ENCODE measurements around the gene SLC22A2. TPM values are rescaled to one million over a fixed set of nuclear protein-coding genes. Genes with fewer than 3 reads are reported as not detected.

The SLC22A2 gene
- total and polyA plus RNA-seq, 9 of the 15 experiments (the other 6 are each of a cell fraction or from before 2014, with no cell fraction given), result not detected

DNA sequence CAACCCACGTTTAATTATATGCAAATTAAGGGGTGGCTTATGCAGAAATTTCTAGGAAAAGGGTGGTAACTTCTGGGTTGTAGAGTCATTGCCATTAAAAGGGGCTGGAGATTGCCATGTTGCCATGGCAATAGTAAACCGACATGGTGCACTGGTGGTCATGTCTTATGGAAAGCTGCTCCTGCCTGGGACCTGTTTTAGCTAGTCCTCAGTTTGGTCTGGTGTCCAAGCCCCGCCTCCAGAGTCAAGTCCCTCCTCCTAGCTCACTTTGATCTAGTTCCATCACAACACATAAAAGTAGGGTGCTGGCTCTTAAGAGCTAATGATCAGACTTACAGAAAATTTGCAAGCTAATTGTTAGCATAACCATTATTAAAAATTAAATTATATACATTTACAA lies 5.3 kb downstream of the SLC22A2 start:
- H2AFZ ChIP-seq (ENCODE audit: low read depth, low read length), result no peak overlapping the region
- peaks cover 0 to 2% of the 10 kb centered on the region in 2 experiments; a peak in 1 of 5 replicates for H3K4me1 ChIP-seq (replicated peaks in 1 of 2; ENCODE audit: control insufficient read depth in 2 of 2, insufficient read depth in 2 of 2, low read length in 2 of 2)
- no peaks in the 10 kb centered on the region for H3K36me3 ChIP-seq (ENCODE audit: control insufficient read depth, insufficient read depth, low read length)
- H4K20me1 ChIP-seq (replicated peaks; ENCODE audit: control insufficient read depth, insufficient read depth, low read length), result no peaks in the 10 kb centered on the region
- DNase-seq (ENCODE audit: extremely low read depth in 1 of 4, low spot score in 3 of 4) (no peak), ATAC-seq (no peak), FAIRE-seq (no peak)
- no peak overlapping the region for H3K9ac ChIP-seq (ENCODE audit: insufficient read depth in 1 of 2, low read depth in 2 of 2, low read length in 2 of 2)
- intact Hi-C loops (cut with micrococcal nuclease), result no loop called here
- CTCF ChIA-PET (ENCODE audit: low intra/inter-chr PET ratio), result no interaction called here
- H3K79me2 ChIP-seq (ENCODE audit: control insufficient read depth, insufficient read depth, low read length), result no peaks in the 10 kb centered on the region
- no peak overlapping the region for H3K4me2 ChIP-seq (ENCODE audit: insufficient read depth, low read length)
- POLR2A ChIA-PET, result interaction anchor here (0.6 kb wide), 1 partner anchor 320 kb away, joined by 3 read pairs; no protein-coding TSS in a partner anchor
- H3K4me3 ChIP-seq, result no peak overlapping the region
- 0% methylated on average over 3 of the region's 3 CpGs for WGBS (ENCODE audit: insufficient coverage, low coverage, missing lambda C conversion rate)
- H3K27ac ChIP-seq (ENCODE audit: extremely low read depth, low read depth, low read length), result no peak overlapping the region
- H3K9me1 ChIP-seq (ENCODE audit: control insufficient read depth, insufficient read depth, low read length), result no peaks in the 10 kb centered on the region
- peaks cover 4 to 11% of the 10 kb centered on the region in 2 experiments; a peak in 3 of 5 replicates for H3K27me3 ChIP-seq (ENCODE audit: control insufficient read depth in 2 of 2, insufficient read depth in 2 of 2, low read length in 2 of 2)
- no TSS peak for BruUV-seq (replicated peaks)
- TF ChIP-seq TCF7 (IDR thresholded peaks at IDR 0.05; ENCODE audit: borderline replicate concordance), result no peak
- TF ChIP-seq RFX1 (IDR thresholded peaks at IDR 0.05), result peak; percentile 72
- in situ Hi-C loops (cut with MboI), result no loop called here
- H3K9me3 ChIP-seq (replicated peaks; ENCODE audit: control insufficient read depth, insufficient read depth, low read depth, low read length), result no peaks in the 10 kb centered on the region

DNA sequence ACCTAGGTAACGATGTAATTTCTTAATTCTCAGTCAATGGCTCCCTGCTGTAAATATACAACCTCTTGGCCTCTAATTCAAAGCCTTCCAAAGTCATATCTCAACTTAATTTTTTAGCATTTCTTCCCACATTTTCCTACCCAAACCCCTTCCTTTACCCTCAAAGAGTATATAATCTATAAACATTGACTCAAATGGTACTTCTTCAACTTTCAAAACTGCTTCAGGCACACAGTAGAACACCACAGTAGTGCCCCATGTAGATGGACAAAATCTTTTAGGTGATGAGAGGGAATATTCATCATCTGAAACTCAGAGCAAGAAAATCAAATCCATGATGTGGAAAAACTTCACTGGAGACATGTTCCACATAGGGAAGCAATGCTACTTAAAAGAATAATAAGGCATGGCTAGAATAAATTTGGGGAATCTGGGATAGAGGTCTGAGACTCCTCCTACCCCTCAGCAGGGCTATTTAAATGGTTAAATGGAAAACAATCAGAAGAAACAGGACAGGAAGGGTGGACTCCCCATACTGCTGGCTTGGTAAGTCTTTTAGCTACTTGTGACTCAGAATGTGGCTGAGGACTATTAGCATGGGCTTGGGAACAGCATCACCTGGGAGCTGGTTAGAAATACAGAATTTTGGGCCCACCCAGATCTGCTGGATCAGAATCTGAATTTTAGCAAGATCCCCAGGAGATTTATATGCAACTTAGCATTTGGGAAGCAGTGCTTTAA lies 6.4 kb downstream of the SLC22A2 start:
- Histone ChIP-seq H4K20me1 (replicated peaks; ENCODE audit: control insufficient read depth, insufficient read depth, low read length) (no peaks in the 10 kb centered on the region), H3K79me2 (ENCODE audit: control insufficient read depth, insufficient read depth, low read length) (no peaks in the 10 kb centered on the region), H3K9me1 (ENCODE audit: control insufficient read depth, insufficient read depth, low read length) (no peaks in the 10 kb centered on the region), H3K36me3 (ENCODE audit: control insufficient read depth, insufficient read depth, low read length) (no peaks in the 10 kb centered on the region), H3K4me1 (replicated peaks in 1 of 2; ENCODE audit: control insufficient read depth in 2 of 2, insufficient read depth in 2 of 2, low read length in 2 of 2) (no peaks in the 10 kb centered on the region), H3K27ac (ENCODE audit: extremely low read depth, low read depth, low read length) (no peak overlapping the region), H3K27me3 (ENCODE audit: control insufficient read depth in 2 of 2, insufficient read depth in 2 of 2, low read length in 2 of 2) (peaks cover 0 to 6% of the 10 kb centered on the region in 2 experiments; a peak in 2 of 5 replicates), H3K4me2 (ENCODE audit: insufficient read depth, low read length) (no peak overlapping the region), H2AFZ (ENCODE audit: low read depth, low read length) (no peak overlapping the region), H3K9ac (ENCODE audit: insufficient read depth in 1 of 2, low read depth in 2 of 2, low read length in 2 of 2) (no peak overlapping the region), H3K4me3 (no peak overlapping the region), H3K9me3 (replicated peaks; ENCODE audit: control insufficient read depth, insufficient read depth, low read depth, low read length) (no peaks in the 10 kb centered on the region)
- DNase-seq (ENCODE audit: extremely low read depth in 1 of 4, low spot score in 3 of 4) (no peak), ATAC-seq (no peak), FAIRE-seq (no peak)
- BruUV-seq (replicated peaks), result no TSS peak
- intact Hi-C loops (cut with micrococcal nuclease) (no loop called here), in situ Hi-C loops (cut with MboI) (no loop called here)
- CTCF ChIA-PET (ENCODE audit: low intra/inter-chr PET ratio), result no interaction called here
- POLR2A ChIA-PET, result no interaction called here
- 7% methylated on average over 1 of the region's 1 CpG for WGBS (ENCODE audit: insufficient coverage, low coverage, missing lambda C conversion rate)
- no peak for TF ChIP-seq SAP30 (IDR thresholded peaks at IDR 0.05; ENCODE audit: borderline replicate concordance, insufficient read depth, low read depth, low read length, poor library complexity, severe bottlenecking)
- no peak for TF ChIP-seq SREBF1 (IDR thresholded peaks at IDR 0.05; ENCODE audit: borderline replicate concordance, low read depth, low read length)
- TF ChIP-seq NBN (IDR thresholded peaks at IDR 0.05; ENCODE audit: low read depth), result no peak
- TF ChIP-seq, protein P1, sequence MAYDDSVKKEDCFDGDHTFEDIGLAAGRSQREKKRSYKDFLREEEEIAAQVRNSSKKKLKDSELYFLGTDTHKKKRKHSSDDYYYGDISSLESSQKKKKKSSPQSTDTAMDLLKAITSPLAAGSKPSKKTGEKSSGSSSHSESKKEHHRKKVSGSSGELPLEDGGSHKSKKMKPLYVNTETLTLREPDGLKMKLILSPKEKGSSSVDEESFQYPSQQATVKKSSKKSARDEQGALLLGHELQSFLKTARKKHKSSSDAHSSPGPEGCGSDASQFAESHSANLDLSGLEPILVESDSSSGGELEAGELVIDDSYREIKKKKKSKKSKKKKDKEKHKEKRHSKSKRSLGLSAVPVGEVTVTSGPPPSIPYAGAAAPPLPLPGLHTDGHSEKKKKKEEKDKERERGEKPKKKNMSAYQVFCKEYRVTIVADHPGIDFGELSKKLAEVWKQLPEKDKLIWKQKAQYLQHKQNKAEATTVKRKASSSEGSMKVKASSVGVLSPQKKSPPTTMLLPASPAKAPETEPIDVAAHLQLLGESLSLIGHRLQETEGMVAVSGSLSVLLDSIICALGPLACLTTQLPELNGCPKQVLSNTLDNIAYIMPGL (CRISPR knock-in tag; IDR thresholded peaks at IDR 0.05), result no peak
- no peak for TF ChIP-seq POLR2H (tag; IDR thresholded peaks at IDR 0.05; ENCODE audit: low read depth)
- no peak for TF ChIP-seq ZNF551 (CRISPR knock-in tag; IDR thresholded peaks at IDR 0.05)
- no peak for TF ChIP-seq CCNT2 (IDR thresholded peaks at IDR 0.05; ENCODE audit: borderline replicate concordance, extremely low read depth, insufficient read length, low read depth, low read length)
- no peak for TF ChIP-seq TEAD4 (IDR thresholded peaks at IDR 0.05; ENCODE audit: low read length)
- TF ChIP-seq TEAD4 (CRISPR knock-in tag; IDR thresholded peaks at IDR 0.05; ENCODE audit: borderline replicate concordance), result no peak
- no peak for TF ChIP-seq CEBPG (CRISPR knock-in tag; IDR thresholded peaks at IDR 0.05)
- TF ChIP-seq CEBPG (tag; conservative IDR thresholded peaks at IDR 0.05 in 1 of 2, IDR thresholded peaks at IDR 0.05 in 1 of 2), result no peak
- TF ChIP-seq ELF4 (CRISPR knock-in tag; IDR thresholded peaks at IDR 0.05), result no peak
- TF ChIP-seq CHCHD3 (CRISPR knock-in tag; IDR thresholded peaks at IDR 0.05), result no peak

Data from K562 (cell line).